HEK293 (cell line): ENCODE data around the gene ANAPC2.
A peak's percentile ranks its signal among the peaks of the same experiment; 100 is the strongest.

ENCODE experiments used
- CTCF ChIP-seq: fragments of 450-650 bp; formaldehyde crosslinking; IDR thresholded peaks from 2 replicates; pipeline ENCODE4 v1.5.1; 2016; ENCODE audit warnings: missing biosample characterization, missing genetic modification characterization
- ZNF133 ChIP-seq: fragments of 450-650 bp; formaldehyde crosslinking; IDR thresholded peaks from 2 replicates; pipeline ENCODE4 v1.5.1; 2016; ENCODE audit warnings: missing biosample characterization, missing genetic modification characterization
- TF ChIP-seq, protein P1 (sequence below): fragments of 450-650 bp; formaldehyde crosslinking; IDR thresholded peaks from 2 replicates; pipeline ENCODE4 v1.5.1; 2016; ENCODE audit warnings: missing biosample characterization, missing genetic modification characterization
- TF ChIP-seq, protein P2 (sequence below): fragments of 450-650 bp; formaldehyde crosslinking; optimal IDR thresholded peaks from 2 replicates; pipeline ENCODE3; 2016; ENCODE audit warnings: missing biosample characterization, mild to moderate bottlenecking, missing genetic modification characterization

DNA sequence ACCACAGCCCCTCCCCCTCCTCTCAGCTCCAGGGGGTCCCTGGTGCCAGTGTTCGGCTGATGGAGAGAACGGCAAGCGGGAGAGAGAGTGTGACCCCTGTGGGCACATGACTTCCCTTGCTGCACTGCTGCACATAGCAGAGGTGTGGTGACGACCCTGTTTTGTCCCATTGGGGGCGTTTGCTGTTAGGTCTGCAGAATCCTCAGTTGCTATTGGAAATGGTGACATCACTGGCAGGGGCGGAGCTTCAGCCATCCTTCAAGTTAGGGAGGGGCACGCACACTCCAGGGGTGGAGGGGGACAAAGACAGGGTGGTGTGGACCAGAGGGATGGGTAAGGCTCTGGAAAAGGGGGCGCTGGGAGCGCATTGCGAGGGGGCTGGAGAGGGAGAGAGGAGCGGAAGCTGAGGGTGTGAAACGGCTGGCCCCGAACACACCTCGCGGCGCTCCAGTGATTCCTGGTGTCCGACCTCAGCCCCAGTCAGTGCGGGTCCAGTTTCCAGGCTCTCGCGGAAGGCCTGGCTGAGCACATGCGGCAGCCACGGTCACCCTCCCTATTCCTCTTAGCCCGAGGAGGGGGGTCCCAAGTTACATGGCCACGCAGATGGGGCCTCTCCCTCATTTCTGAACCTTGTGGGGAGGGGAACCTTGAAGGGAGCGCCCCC lies 50.2 kb downstream of the ANAPC2 start:
- TF ChIP-seq CTCF (tag by site-specific recombination) (0 out of 2 replicates have a peak, but pooled peaks have one; percentile 12), ZNF133 (tag by site-specific recombination) (no peak)
- TF ChIP-seq, protein P1, sequence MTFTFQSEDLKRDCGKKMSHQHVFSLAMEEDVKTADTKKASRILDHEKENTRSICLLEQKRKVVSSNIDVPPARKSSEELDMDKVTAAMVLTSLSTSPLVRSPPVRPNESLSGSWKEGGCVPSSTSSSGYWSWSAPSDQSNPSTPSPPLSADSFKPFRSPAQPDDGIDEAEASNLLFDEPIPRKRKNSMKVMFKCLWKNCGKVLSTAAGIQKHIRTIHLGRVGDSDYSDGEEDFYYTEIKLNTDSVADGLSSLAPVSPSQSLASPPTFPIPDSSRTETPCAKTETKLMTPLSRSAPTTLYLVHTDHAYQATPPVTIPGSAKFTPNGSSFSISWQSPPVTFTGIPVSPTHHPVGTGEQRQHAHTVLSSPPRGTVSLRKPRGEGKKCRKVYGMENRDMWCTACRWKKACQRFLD (tag by site-specific recombination): no peak
- TF ChIP-seq, protein P2, sequence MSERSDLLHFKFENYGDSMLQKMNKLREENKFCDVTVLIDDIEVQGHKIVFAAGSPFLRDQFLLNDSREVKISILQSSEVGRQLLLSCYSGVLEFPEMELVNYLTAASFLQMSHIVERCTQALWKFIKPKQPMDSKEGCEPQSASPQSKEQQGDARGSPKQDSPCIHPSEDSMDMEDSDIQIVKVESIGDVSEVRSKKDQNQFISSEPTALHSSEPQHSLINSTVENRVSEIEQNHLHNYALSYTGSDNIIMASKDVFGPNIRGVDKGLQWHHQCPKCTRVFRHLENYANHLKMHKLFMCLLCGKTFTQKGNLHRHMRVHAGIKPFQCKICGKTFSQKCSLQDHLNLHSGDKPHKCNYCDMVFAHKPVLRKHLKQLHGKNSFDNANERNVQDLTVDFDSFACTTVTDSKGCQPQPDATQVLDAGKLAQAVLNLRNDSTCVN: no peak
